HG03565 (cell line): ENCODE measurements around the gene PTPN14.
A peak's percentile ranks its signal among the peaks of the same experiment; 100 is the strongest.

Source experiments
- ATAC-seq: cut with Tn5 transposase; IDR thresholded peaks from one replicate; pipeline ENCODE4 v1.9.1; 2021; ENCODE audit warnings: mild to moderate bottlenecking, moderate library complexity; ENCODE audit not compliant: unreplicated experiment

The PTPN14 gene

GRCh38 chr1:214349008-214349407 is 202.4 kb downstream of the PTPN14 start:
- no peak for ATAC-seq

GRCh38 chr1:214344897-214345296 is 206.5 kb downstream of the PTPN14 start:
- no peak for ATAC-seq

- no peak for ATAC-seq
Measured at GRCh38 chr1:214342525-214342924, 208.9 kb downstream of the PTPN14 start.

- ATAC-seq: no peak
Measured at GRCh38 chr1:214341932-214342331, 209.5 kb downstream of the PTPN14 start.

GRCh38 chr1:214341459-214341858 is 209.9 kb downstream of the PTPN14 start:
- ATAC-seq: no peak

GRCh38 chr1:214338212-214338611 is 213.2 kb downstream of the PTPN14 start:
- no peak for ATAC-seq

- ATAC-seq: no peak
Measured at GRCh38 chr1:214337511-214337910, 213.9 kb downstream of the PTPN14 start.

- no peak for ATAC-seq
Measured at GRCh38 chr1:214337015-214337414, 214.4 kb downstream of the PTPN14 start.

- no peak for ATAC-seq
Measured at GRCh38 chr1:214335567-214335966, 215.8 kb downstream of the PTPN14 start.

GRCh38 chr1:214332946-214333798 is 218.2 kb downstream of the PTPN14 start:
- ATAC-seq: no peak

GRCh38 chr1:214331827-214332423 is 219.5 kb downstream of the PTPN14 start:
- ATAC-seq: peak; percentile 31

- no peak for ATAC-seq
Measured at GRCh38 chr1:214331180-214331579, 220.2 kb downstream of the PTPN14 start.

- ATAC-seq: no peak
Measured at GRCh38 chr1:214330715-214331114, 220.7 kb downstream of the PTPN14 start.

GRCh38 chr1:214330222-214330621 is 221.2 kb downstream of the PTPN14 start:
- no peak for ATAC-seq

GRCh38 chr1:214329470-214330220 is 221.8 kb downstream of the PTPN14 start:
- no peak for ATAC-seq

GRCh38 chr1:214328770-214329469 is 222.5 kb downstream of the PTPN14 start:
- ATAC-seq: peak; percentile 90

GRCh38 chr1:214327514-214327913 is 223.9 kb downstream of the PTPN14 start:
- no peak for ATAC-seq

GRCh38 chr1:214326406-214326805 is 225.0 kb downstream of the PTPN14 start:
- ATAC-seq: no peak

- ATAC-seq: no peak
Measured at GRCh38 chr1:214324896-214325800, 226.3 kb downstream of the PTPN14 start.
